K562 (cell line): ENCODE data around the gene CCDC181. TPM values are rescaled to one million over a fixed set of nuclear protein-coding genes. Genes with fewer than 3 reads are reported as not detected.

Experiments used
- ATAC-seq: fragments of 200-7000 bp; cut with Tn5 transposase; 3 replicates; pipeline ENCODE4 v1.9.1; 2020; ENCODE audit warnings: moderate library complexity
- BruUV-seq: library from RNA; stranded (reverse); fragments of 400-500 nt; replicated peaks from 2 replicates; lab custom pipeline; 2021; lab: Mats Ljungman, UMichigan
- CTCF ChIA-PET: fragments of 300-600 bp; formaldehyde crosslinking; extraction: SDS; loops from one replicate; lab custom pipeline; 2021; ENCODE audit warnings: low intra/inter-chr PET ratio; lab: Yijun Ruan, JAX
- POLR2A ChIA-PET: fragments of 300-600, 350-650 bp; sonication (Branson Sonifier 250); formaldehyde crosslinking; extraction: SDS; loops from one replicate; lab custom pipeline; 2021; ENCODE audit warnings: antibody characterized with exemption, inconsistent platforms; lab: Yijun Ruan, JAX
- DNase-seq, 4 experiments: peaks; one replicate each; pipeline versions ENCODE4 v3.0.0 to v3.0.0-alpha.2; 2011 to 2018; ENCODE audit warnings: low spot score in 3 of 4, mixed read lengths in 3 of 4; ENCODE audit errors: extremely low read depth in 1 of 4
- FAIRE-seq: peaks from 2 replicates; lab custom pipeline; 2011; peaks lifted over from hg19 to GRCh38; lab: Jason Lieb, UNC
- H2AFZ ChIP-seq: 2 replicates; pipeline ENCODE4 v1.6.0; 2011; ENCODE audit warnings: low read depth, low read length, control low read depth, inconsistent platforms
- H3K27ac ChIP-seq: fragments of 200-600 bp; 3 replicates; pipeline ENCODE4 v1.8.0; 2011; ENCODE audit warnings: low read depth, mild to moderate bottlenecking, control low read depth, inconsistent platforms, low read length, moderate library complexity, mixed read lengths; ENCODE audit errors: extremely low read depth
- H3K27me3 ChIP-seq, 2 experiments: fragments of 300-600 bp in 1 of 2; 2 replicates in 1 of 2; 3 replicates in 1 of 2; pipeline versions ENCODE4 v1.6.0 to v1.8.0; 2011; ENCODE audit warnings: inconsistent platforms in 2 of 2, low read length in 2 of 2, mild to moderate bottlenecking in 1 of 2, mixed read lengths in 1 of 2, moderate library complexity in 1 of 2; ENCODE audit not compliant: control insufficient read depth in 2 of 2, insufficient read depth in 2 of 2
- H3K36me3 ChIP-seq: fragments of 300-600 bp; 3 replicates; pipeline ENCODE4 v1.8.0; 2011; ENCODE audit warnings: mild to moderate bottlenecking, low read length, inconsistent platforms; ENCODE audit not compliant: control insufficient read depth, insufficient read depth
- H3K4me1 ChIP-seq, 2 experiments: fragments of 200-600 bp in 1 of 2; replicated peaks in 1 of 2; 2 replicates in 1 of 2; 3 replicates in 1 of 2; pipeline versions ENCODE4 v1.5.1 to v1.8.0; 2011; ENCODE audit warnings: inconsistent platforms in 2 of 2, low read length in 2 of 2, mild to moderate bottlenecking in 1 of 2, mixed read lengths in 1 of 2, moderate library complexity in 1 of 2; ENCODE audit not compliant: control insufficient read depth in 2 of 2, insufficient read depth in 2 of 2
- H3K4me2 ChIP-seq: 2 replicates; pipeline ENCODE4 v1.6.1; 2011; ENCODE audit warnings: low read length, control low read depth, inconsistent platforms, mixed read lengths; ENCODE audit not compliant: insufficient read depth
- H3K4me3 ChIP-seq: fragments of 200-600 bp; sonication (generic), shearing (Covaris generic); 2 replicates; pipeline ENCODE4 v1.5.1; 2016; ENCODE audit warnings: control low read depth, inconsistent platforms
- H3K79me2 ChIP-seq: fragments of 200-600 bp; 3 replicates; pipeline ENCODE4 v1.8.0; 2011; ENCODE audit warnings: low read length, inconsistent platforms; ENCODE audit not compliant: control insufficient read depth, insufficient read depth
- H3K9ac ChIP-seq, 2 experiments: 2 replicates each; pipeline versions ENCODE4 v1.6.0 to v1.6.1; 2011; ENCODE audit warnings: low read depth in 2 of 2, low read length in 2 of 2, control low read depth in 1 of 2, inconsistent platforms in 1 of 2, mild to moderate bottlenecking in 1 of 2, mixed read lengths in 1 of 2; ENCODE audit not compliant: insufficient read depth in 1 of 2
- H3K9me1 ChIP-seq: one replicate; pipeline ENCODE4 v1.6.0; 2011; ENCODE audit warnings: inconsistent platforms, mild to moderate bottlenecking, low read length, moderate library complexity; ENCODE audit not compliant: control insufficient read depth, insufficient read depth
- H3K9me3 ChIP-seq: replicated peaks from 2 replicates; pipeline ENCODE4 v1.5.1; 2011; ENCODE audit warnings: low read depth, low read length, inconsistent platforms; ENCODE audit not compliant: control insufficient read depth, insufficient read depth
- H4K20me1 ChIP-seq: replicated peaks from 2 replicates; pipeline ENCODE4 v1.6.1; 2011; ENCODE audit warnings: low read length, inconsistent platforms, mixed read lengths; ENCODE audit not compliant: control insufficient read depth, insufficient read depth
- BHLHE40 ChIP-seq: IDR thresholded peaks from 2 replicates; pipeline ENCODE4 v1.6.1; 2011; ENCODE audit warnings: low read length, improper control_type of control experiment
- EP400 ChIP-seq: fragments of 450-650 bp; IDR thresholded peaks from 2 replicates; pipeline ENCODE4 v1.6.1; 2017; ENCODE audit warnings: antibody characterized with exemption, mild to moderate bottlenecking, moderate library complexity
- GTF2A2 ChIP-seq: IDR thresholded peaks from 2 replicates; pipeline ENCODE4 v1.6.1; 2016; ENCODE audit warnings: mild to moderate bottlenecking, missing genetic modification characterization, missing compliant biosample characterization
- MED1 ChIP-seq: sonication (generic); formaldehyde crosslinking; IDR thresholded peaks from 2 replicates; pipeline ENCODE4 v1.8.1; 2023; ENCODE audit warnings: missing genetic modification reagents, borderline replicate concordance
- RBM34 ChIP-seq: fragments of 200-400 bp; formaldehyde crosslinking; IDR thresholded peaks from 2 replicates; pipeline ENCODE4 v1.6.1; 2018; ENCODE audit warnings: low read length, borderline replicate concordance; ENCODE audit not compliant: insufficient read depth
- SIRT6 ChIP-seq: IDR thresholded peaks from one replicate; pipeline ENCODE4 v1.6.1; 2012; ENCODE audit warnings: low read depth, mild to moderate bottlenecking, control low read depth, inconsistent platforms, low read length, moderate library complexity
- SMAD4 ChIP-seq: fragments of 250-450 bp; sonication (Bioruptor Pico); conservative IDR thresholded peaks from 2 replicates; pipeline ENCODE4 v1.8.0; 2021; ENCODE audit warnings: inconsistent platforms, mild to moderate bottlenecking, moderate library complexity
- SNRNP70 ChIP-seq: fragments of 200-400 bp; formaldehyde crosslinking; optimal IDR thresholded peaks from 2 replicates; pipeline ENCODE3; 2017; ENCODE audit warnings: low read depth, low read length
- ZKSCAN3 ChIP-seq: fragments of 250-450 bp; sonication (Bioruptor Pico); IDR thresholded peaks from 2 replicates; pipeline ENCODE4 v1.4.0; 2020
- ZNF212 ChIP-seq: fragments of 450-650 bp; formaldehyde crosslinking; IDR thresholded peaks from 2 replicates; pipeline ENCODE4 v1.4.0; 2020; ENCODE audit warnings: mild to moderate bottlenecking
- ZNF23 ChIP-seq: fragments of 250-450 bp; sonication (Bioruptor Pico); IDR thresholded peaks from 2 replicates; pipeline ENCODE4 v1.4.0; 2020; ENCODE audit warnings: mild to moderate bottlenecking
- ZNF239 ChIP-seq: fragments of 250-450 bp; sonication (Bioruptor Pico); IDR thresholded peaks from 2 replicates; pipeline ENCODE4 v1.4.0; 2020; ENCODE audit warnings: mild to moderate bottlenecking
- WGBS: fragments of 100-300 bp; shearing (Covaris generic); methylation state at CpG from one replicate; pipeline ENCODE4 v1.1.6; 2016; ENCODE audit warnings: low coverage, mixed read lengths; ENCODE audit not compliant: insufficient coverage; ENCODE audit errors: missing lambda C conversion rate; 5-methylcytosine and 5-hydroxymethylcytosine counted together
- in situ Hi-C: fragments of 300-500 bp; cut with MboI; formaldehyde crosslinking; loops from 4 replicates; pipeline ENCODE4 v1.15.0; 2018; ENCODE audit warnings: inconsistent platforms, mixed read lengths
- intact Hi-C: fragments of 100-400 bp; cut with micrococcal nuclease; formaldehyde crosslinking; loops from 2 replicates; pipeline ENCODE4 v1.14.2; 2022
- polyA plus RNA-seq, 8 experiments: library from polyadenylated mRNA; depleted of rRNA in 4 of 8; stranded (reverse) in 5 of 8; unstranded in 3 of 8; fragments of >200 nt; fragmentation: Nextera tagmentation in 2 of 8; fragmentation: Illumina TruSeq in 1 of 8; extraction: Ambion mirVana in 2 of 8; extraction: Trizol in 1 of 8; gene quantifications; 2 replicates each; pipeline versions ENCODE4 v1.2.1 to v1.2.3, GENCODE V29; 2011 to 2014; ENCODE audit warnings: inconsistent platforms in 1 of 8, missing spikeins in 1 of 8
- total RNA-seq, 7 experiments: library from RNA; depleted of rRNA in 6 of 7; stranded (reverse); fragments of >200 nt in 6 of 7; fragmentation: Illumina TruSeq in 2 of 7; extraction: Trizol in 2 of 7; gene quantifications; 2 replicates each; pipeline versions ENCODE4 v1.2.1 to v1.2.3, GENCODE V29; 2011 to 2021; ENCODE audit warnings: low replicate concordance in 1 of 7
- TF ChIP-seq, protein P1 (sequence below): conservative IDR thresholded peaks from 2 replicates; pipeline ENCODE4 v1.6.1; 2011; ENCODE audit warnings: low read depth, mild to moderate bottlenecking, low read length; ENCODE audit not compliant: control insufficient read depth
- TF ChIP-seq, protein P2 (sequence below): sonication (generic); formaldehyde crosslinking; IDR thresholded peaks from 2 replicates; pipeline ENCODE4 v1.8.0; 2022; ENCODE audit warnings: mild to moderate bottlenecking, missing genetic modification reagents
- TF ChIP-seq, protein P3 (sequence below): sonication (generic); formaldehyde crosslinking; IDR thresholded peaks from 2 replicates; pipeline ENCODE4 v1.8.1; 2023; ENCODE audit warnings: mild to moderate bottlenecking, missing genetic modification reagents
- TF ChIP-seq, protein P4 (sequence below): sonication (generic); formaldehyde crosslinking; IDR thresholded peaks from 2 replicates; pipeline ENCODE4 v1.9.0; 2022; ENCODE audit warnings: mild to moderate bottlenecking, missing genetic modification reagents
- TF ChIP-seq, protein P5 (sequence below), 2 experiments: fragments of 450-650 bp in 1 of 2; sonication (generic) in 1 of 2; formaldehyde crosslinking in 1 of 2; IDR thresholded peaks in 1 of 2; conservative IDR thresholded peaks in 1 of 2; 2 replicates each; pipeline versions ENCODE4 v1.6.1 to v1.8.1; 2016 to 2023; ENCODE audit warnings: mild to moderate bottlenecking in 2 of 2, moderate library complexity in 2 of 2, inconsistent platforms in 1 of 2, missing genetic modification reagents in 1 of 2

The CCDC181 gene
- total and polyA plus RNA-seq, 9 of the 15 experiments (the other 6 are each of a cell fraction or from before 2014, with no cell fraction given), result 0.04 to 0.14 TPM; not detected in 7

DNA sequence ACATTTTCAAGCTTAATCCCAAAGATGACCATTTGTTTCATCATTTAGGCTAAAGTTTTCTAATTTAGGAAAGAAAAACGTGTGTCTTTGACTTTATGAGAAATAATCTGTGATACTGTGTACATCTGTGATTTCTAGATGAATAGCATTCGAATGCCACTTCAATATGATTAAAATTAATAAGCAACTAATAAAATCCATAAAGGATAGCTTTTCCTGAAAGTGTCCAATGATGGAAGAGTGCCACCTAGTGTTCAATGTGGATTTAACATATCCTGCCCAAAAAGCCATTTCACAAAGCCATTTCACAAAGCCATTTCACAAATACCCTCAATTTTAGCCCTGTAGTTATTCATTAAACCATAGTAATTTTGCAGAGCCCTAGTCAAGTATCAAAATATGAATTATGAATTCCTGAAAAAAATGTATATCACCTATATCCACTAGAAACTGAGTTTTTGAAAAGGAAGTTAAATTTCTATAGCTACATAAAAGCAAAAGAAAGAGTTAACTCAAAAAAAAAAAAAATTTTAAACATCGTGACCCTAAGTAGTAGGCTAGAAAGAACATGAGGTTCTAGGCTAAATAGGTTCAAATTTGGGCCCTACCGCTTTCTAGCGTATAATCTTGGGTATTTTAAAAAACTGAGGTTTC, 78.8 kb downstream of the CCDC181 start:
- Histone ChIP-seq H3K4me2 (no peak overlapping the region), H3K79me2 (no peaks in the 10 kb centered on the region), H3K4me1 (peaks cover 0 to 10% of the 10 kb centered on the region in 2 experiments; a peak in 3 of 5 replicates), H3K9ac (no peak overlapping the region), H3K36me3 (no peaks in the 10 kb centered on the region), H2AFZ (no peak overlapping the region), H3K27me3 (no peaks in the 10 kb centered on the region), H3K4me3 (no peak overlapping the region), H3K9me1 (no peaks in the 10 kb centered on the region), H3K9me3 (no peaks in the 10 kb centered on the region), H3K27ac (no peak overlapping the region), H4K20me1 (no peaks in the 10 kb centered on the region)
- in situ Hi-C loops (no loop called here), intact Hi-C loops (loop anchor here (1.0 to 10.0 kb wide), 7 partner anchors 156 to 911 kb away; no protein-coding TSS in a partner anchor)
- no TSS peak for BruUV-seq
- CTCF ChIA-PET, result interaction anchor here (0.7 to 1.4 kb wide), 5 partner anchors 712 to 1116 kb away, joined by 3 to 8 read pairs (median 4); no protein-coding TSS in a partner anchor
- peak in 3 of 4 experiments; percentile 27 to 76 (median 28) for DNase-seq
- 29% methylated on average over 5 of the region's 5 CpGs for WGBS
- peak; percentile 74 for ATAC-seq
- peak; percentile 87 for FAIRE-seq
- POLR2A ChIA-PET, result interaction anchor here (0.7 to 2.5 kb wide), 4 partner anchors 9 to 19 kb away, joined by 3 to 10 read pairs (median 6); partner anchors contain the start of genes BLZF1 and NME7
- TF ChIP-seq, protein P1, sequence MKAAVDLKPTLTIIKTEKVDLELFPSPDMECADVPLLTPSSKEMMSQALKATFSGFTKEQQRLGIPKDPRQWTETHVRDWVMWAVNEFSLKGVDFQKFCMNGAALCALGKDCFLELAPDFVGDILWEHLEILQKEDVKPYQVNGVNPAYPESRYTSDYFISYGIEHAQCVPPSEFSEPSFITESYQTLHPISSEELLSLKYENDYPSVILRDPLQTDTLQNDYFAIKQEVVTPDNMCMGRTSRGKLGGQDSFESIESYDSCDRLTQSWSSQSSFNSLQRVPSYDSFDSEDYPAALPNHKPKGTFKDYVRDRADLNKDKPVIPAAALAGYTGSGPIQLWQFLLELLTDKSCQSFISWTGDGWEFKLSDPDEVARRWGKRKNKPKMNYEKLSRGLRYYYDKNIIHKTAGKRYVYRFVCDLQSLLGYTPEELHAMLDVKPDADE, result no peak
- no peak for TF ChIP-seq SNRNP70
- TF ChIP-seq ZNF23 (CRISPR knock-in tag), result no peak
- TF ChIP-seq, protein P2, sequence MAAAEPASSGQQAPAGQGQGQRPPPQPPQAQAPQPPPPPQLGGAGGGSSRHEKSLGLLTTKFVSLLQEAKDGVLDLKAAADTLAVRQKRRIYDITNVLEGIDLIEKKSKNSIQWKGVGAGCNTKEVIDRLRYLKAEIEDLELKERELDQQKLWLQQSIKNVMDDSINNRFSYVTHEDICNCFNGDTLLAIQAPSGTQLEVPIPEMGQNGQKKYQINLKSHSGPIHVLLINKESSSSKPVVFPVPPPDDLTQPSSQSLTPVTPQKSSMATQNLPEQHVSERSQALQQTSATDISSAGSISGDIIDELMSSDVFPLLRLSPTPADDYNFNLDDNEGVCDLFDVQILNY (CRISPR knock-in tag), result no peak
- TF ChIP-seq RBM34, result no peak
- TF ChIP-seq, protein P3, sequence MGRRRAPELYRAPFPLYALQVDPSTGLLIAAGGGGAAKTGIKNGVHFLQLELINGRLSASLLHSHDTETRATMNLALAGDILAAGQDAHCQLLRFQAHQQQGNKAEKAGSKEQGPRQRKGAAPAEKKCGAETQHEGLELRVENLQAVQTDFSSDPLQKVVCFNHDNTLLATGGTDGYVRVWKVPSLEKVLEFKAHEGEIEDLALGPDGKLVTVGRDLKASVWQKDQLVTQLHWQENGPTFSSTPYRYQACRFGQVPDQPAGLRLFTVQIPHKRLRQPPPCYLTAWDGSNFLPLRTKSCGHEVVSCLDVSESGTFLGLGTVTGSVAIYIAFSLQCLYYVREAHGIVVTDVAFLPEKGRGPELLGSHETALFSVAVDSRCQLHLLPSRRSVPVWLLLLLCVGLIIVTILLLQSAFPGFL (CRISPR knock-in tag), result no peak
- TF ChIP-seq SIRT6, result no peak
- TF ChIP-seq SMAD4 (CRISPR knock-in tag), result no peak
- TF ChIP-seq, protein P4, sequence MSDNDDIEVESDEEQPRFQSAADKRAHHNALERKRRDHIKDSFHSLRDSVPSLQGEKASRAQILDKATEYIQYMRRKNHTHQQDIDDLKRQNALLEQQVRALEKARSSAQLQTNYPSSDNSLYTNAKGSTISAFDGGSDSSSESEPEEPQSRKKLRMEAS (CRISPR knock-in tag), result no peak
- no peak for TF ChIP-seq MED1
- TF ChIP-seq BHLHE40, result no peak
- TF ChIP-seq, protein P5, sequence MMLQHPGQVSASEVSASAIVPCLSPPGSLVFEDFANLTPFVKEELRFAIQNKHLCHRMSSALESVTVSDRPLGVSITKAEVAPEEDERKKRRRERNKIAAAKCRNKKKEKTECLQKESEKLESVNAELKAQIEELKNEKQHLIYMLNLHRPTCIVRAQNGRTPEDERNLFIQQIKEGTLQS (IDR thresholded peaks at IDR 0.05), result peak; percentile 33; the same call in 1 of the 2 replicates
- TF ChIP-seq, protein P5 (CRISPR knock-in tag; conservative IDR thresholded peaks at IDR 0.05), result no peak
- no peak for TF ChIP-seq GTF2A2 (tag)
- TF ChIP-seq ZNF212, result no peak
- peak; percentile 6; the same call in 1 of the 2 replicates for TF ChIP-seq EP400
- no peak for TF ChIP-seq ZNF239
- TF ChIP-seq ZKSCAN3 (CRISPR knock-in tag), result no peak
